Kidney (tissue), 14 donors: ENCODE data around the gene DICER1. TPM values are rescaled to one million over a fixed set of nuclear protein-coding genes. Genes with fewer than 3 reads are reported as not detected.

ENCODE experiments used
- DNase-seq, 5 donors: peaks; one replicate each; pipeline ENCODE4 v3.0.0-alpha.2; 2013 to 2020
- FAIRE-seq: peaks from 2 replicates; lab custom pipeline; 2012; peaks lifted over from hg19 to GRCh38; lab: Jason Lieb, UNC
- H3K27ac ChIP-seq, 2 donors: one replicate each; pipeline ENCODE4 v1.7.0; 2013; ENCODE audit warnings: low read depth in 2 of 2, low read length in 2 of 2, inconsistent platforms in 1 of 2
- H3K27me3 ChIP-seq: one replicate; pipeline ENCODE4 v1.7.1; 2013; ENCODE audit warnings: low read length, inconsistent platforms; ENCODE audit not compliant: control insufficient read depth, insufficient read depth
- H3K36me3 ChIP-seq, 3 donors: one replicate each; pipeline versions ENCODE4 v1.7.0 to v1.7.1; 2013; ENCODE audit warnings: low read length in 3 of 3, control low read depth in 1 of 3, inconsistent platforms in 1 of 3; ENCODE audit not compliant: insufficient read depth in 3 of 3, control insufficient read depth in 2 of 3
- H3K4me1 ChIP-seq, 3 donors: one replicate each; pipeline versions ENCODE4 v1.7.0 to v1.7.1; 2013; ENCODE audit warnings: low read length in 3 of 3, inconsistent platforms in 1 of 3, low read depth in 1 of 3; ENCODE audit not compliant: control insufficient read depth in 2 of 3, insufficient read depth in 2 of 3
- H3K4me3 ChIP-seq, 3 donors: one replicate each; pipeline versions ENCODE4 v1.7.0 to v1.8.1; 2013; ENCODE audit warnings: low read length in 3 of 3, control low read depth in 1 of 3, inconsistent platforms in 1 of 3
- H3K9ac ChIP-seq, 3 donors: one replicate each; pipeline versions ENCODE4 v1.7.0 to v1.7.1; 2013; ENCODE audit warnings: low read length in 3 of 3, control low read depth in 1 of 3, inconsistent platforms in 1 of 3
- H3K9me3 ChIP-seq, 3 donors: one replicate each; pipeline versions ENCODE4 v1.7.0 to v1.7.1; 2013; ENCODE audit warnings: low read length in 3 of 3, control low read depth in 1 of 3, inconsistent platforms in 1 of 3; ENCODE audit not compliant: control insufficient read depth in 2 of 3, insufficient read depth in 1 of 3
- intact Hi-C: fragments of 100-400 bp; cut with DNase I; formaldehyde crosslinking; loops from one replicate; pipeline ENCODE4 v1.11.1; 2022
- polyA plus RNA-seq: library from polyadenylated mRNA; stranded (reverse); fragments of 350-450 nt; fragmentation: Illumina TruSeq; extraction: RNeasy Lipid Tissue Mini Kit (QIAGEN cat#74804); gene quantifications from one replicate; pipeline ENCODE4 v1.2.3, GENCODE V29; 2014; ENCODE audit warnings: low read depth, low replicate concordance; ENCODE audit not compliant: insufficient read depth
- total RNA-seq: library from RNA; stranded (reverse); fragmentation: NEBNext Ultra II Directional; extraction: Animal tissue kit (Norgen Biotek cat#: 25700); gene quantifications from one replicate; pipeline ENCODE4 v1.2.1, GENCODE V29; 2021
- TF ChIP-seq, protein P1 (sequence below): IDR thresholded peaks from 3 replicates; pipeline ENCODE4 v1.5.1; 2012; ENCODE audit warnings: mild to moderate bottlenecking, moderate library complexity, borderline replicate concordance; ENCODE audit not compliant: insufficient read depth; ENCODE audit errors: extremely low read depth
- donor health status: control.
- donor health status: control.
- donor health status: control.
- donor health status: control.
- donor health status: control.
- donor health status: DM: yes; HTN: yes; CAD: no.
- donor health status: Normal renal cell carcinoma (clear cell type).

The DICER1 gene
- total and polyA plus RNA-seq, 2 donors from 2014 or later: 6.0 to 83.6 TPM

DNA sequence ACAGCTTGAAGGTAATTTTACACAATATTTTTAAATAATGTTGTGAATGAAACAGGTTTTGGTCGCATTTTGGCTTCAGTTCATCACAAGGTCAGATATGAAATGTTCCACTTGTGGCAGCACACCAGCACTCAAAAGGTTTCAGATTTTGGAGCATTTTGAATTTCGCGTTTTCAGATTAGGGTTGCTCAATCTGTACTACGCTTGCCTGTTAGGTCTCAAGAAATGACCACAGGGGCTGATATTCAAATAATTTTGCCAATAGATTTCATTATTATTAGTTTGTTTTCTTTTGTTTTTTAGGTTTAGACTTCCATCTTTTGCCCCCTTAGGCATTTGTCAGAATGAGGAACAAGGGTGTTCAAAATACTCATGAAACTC, 29.8 kb downstream of the DICER1 start:
- Histone ChIP-seq H3K4me1 (no peaks in the 10 kb centered on the region), H3K9me3 (no peaks in the 10 kb centered on the region), H3K36me3 (peaks cover 10 to 21% (median 13%) of the 10 kb centered on the region in 3 donors), H3K4me3 (no peak overlapping the region), H3K9ac (no peak overlapping the region), H3K27ac (no peak overlapping the region), H3K27me3 (no peaks in the 10 kb centered on the region)
- FAIRE-seq: no peak
- TF ChIP-seq, protein P1, sequence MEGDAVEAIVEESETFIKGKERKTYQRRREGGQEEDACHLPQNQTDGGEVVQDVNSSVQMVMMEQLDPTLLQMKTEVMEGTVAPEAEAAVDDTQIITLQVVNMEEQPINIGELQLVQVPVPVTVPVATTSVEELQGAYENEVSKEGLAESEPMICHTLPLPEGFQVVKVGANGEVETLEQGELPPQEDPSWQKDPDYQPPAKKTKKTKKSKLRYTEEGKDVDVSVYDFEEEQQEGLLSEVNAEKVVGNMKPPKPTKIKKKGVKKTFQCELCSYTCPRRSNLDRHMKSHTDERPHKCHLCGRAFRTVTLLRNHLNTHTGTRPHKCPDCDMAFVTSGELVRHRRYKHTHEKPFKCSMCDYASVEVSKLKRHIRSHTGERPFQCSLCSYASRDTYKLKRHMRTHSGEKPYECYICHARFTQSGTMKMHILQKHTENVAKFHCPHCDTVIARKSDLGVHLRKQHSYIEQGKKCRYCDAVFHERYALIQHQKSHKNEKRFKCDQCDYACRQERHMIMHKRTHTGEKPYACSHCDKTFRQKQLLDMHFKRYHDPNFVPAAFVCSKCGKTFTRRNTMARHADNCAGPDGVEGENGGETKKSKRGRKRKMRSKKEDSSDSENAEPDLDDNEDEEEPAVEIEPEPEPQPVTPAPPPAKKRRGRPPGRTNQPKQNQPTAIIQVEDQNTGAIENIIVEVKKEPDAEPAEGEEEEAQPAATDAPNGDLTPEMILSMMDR: no peak
- intact Hi-C loops: no loop called here
- no peak for DNase-seq

DNA sequence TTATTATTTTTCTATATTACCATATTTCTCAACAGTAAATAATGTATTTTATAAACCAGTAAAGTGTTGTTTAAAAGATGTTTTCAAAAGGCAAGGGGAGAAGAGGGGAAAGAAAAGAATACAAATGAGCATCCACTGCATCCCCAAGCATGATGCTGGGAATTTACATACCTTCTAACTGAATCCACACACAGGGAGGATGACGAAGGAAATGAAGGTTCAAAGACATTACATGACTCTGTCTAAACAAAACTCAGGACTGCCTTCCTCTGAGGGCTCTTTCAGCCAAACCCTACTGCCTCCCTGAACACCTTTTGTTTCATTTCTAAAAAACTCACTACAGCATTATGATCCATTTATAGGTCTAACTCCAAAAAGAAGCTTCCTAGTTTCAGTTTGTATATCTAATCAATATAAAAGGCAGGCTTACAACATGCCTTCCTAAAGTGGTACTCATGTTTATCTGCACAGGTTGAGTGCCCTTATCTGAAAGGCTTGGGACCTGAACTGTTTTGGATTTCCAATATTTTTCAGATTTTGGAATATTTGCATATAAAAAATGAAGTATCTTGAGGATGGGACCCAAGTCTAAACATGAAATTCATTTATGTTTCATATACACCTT, 30.3 kb downstream of the DICER1 start:
- Histone ChIP-seq H3K9ac (no peak overlapping the region), H3K4me3 (no peak overlapping the region), H3K9me3 (no peaks in the 10 kb centered on the region), H3K27ac (no peak overlapping the region), H3K27me3 (no peaks in the 10 kb centered on the region), H3K36me3 (peaks cover 10 to 21% (median 13%) of the 10 kb centered on the region in 3 donors), H3K4me1 (no peaks in the 10 kb centered on the region)
- TF ChIP-seq, protein P1: no peak
- intact Hi-C loops: no loop called here
- DNase-seq (no peak), FAIRE-seq (no peak)

DNA sequence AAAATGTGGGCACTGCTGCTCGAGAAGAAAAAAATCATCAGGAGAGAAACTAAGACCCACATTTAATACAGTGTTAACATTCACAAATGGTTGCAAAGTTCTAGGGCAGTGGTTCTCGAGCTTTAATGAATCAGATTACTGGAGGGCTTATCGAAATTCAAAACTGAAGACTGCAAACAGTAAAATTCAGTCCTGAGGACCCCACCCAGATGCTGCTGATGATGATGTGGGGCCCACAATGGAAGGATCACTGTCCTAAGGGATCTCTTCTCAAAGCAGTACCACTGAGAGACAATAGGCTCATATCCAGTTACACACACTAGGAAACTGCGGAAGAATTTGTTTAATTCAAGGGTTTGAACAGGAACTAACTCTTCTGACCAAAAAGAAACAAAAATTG, 31.4 kb downstream of the DICER1 start:
- no peak overlapping the region for H3K27ac ChIP-seq
- no peak for FAIRE-seq
- no peak for DNase-seq
- H3K27me3 ChIP-seq: no peaks in the 10 kb centered on the region
- H3K9me3 ChIP-seq: no peaks in the 10 kb centered on the region
- H3K36me3 ChIP-seq: peaks cover 10 to 21% (median 13%) of the 10 kb centered on the region in 3 donors
- TF ChIP-seq, protein P1: no peak
- no peaks in the 10 kb centered on the region for H3K4me1 ChIP-seq
- no peak overlapping the region for H3K4me3 ChIP-seq
- intact Hi-C loops: no loop called here
- H3K9ac ChIP-seq: no peak overlapping the region
